Spleen (tissue), 11 donors: Measurements from ENCODE around the gene ECT2. TPM values are rescaled to one million over a fixed set of nuclear protein-coding genes. Genes with fewer than 3 reads are reported as not detected.
A peak's percentile ranks its signal among the peaks of the same experiment; 100 is the strongest.
"Not testable (repeated sequence)": the region's sequence is repeated elsewhere in the genome, so short reads cannot be mapped to it uniquely, and the experiment has no call there.

ENCODE experiments used
- DNase-seq: peaks from one replicate; pipeline ENCODE4 v3.0.0-alpha.2; 2020
- H3K27ac ChIP-seq, 8 donors: fragments of 200-600 bp; sonication (generic) in 7 of 8; 1 replicate in 4 of 8; 2 replicates in 4 of 8; pipeline versions ENCODE4 v1.5.0 to v1.8.0; 2016 to 2021; ENCODE audit warnings: inconsistent platforms in 4 of 8, mild to moderate bottlenecking in 4 of 8, moderate library complexity in 1 of 8
- H3K27me3 ChIP-seq, 7 donors: fragments of 200-600 bp; sonication (generic) in 6 of 7; replicated peaks in 1 of 7; 1 replicate in 4 of 7; 2 replicates in 3 of 7; pipeline versions ENCODE4 v1.5.0 to v1.8.0; 2016 to 2021; ENCODE audit warnings: inconsistent platforms in 3 of 7, mild to moderate bottlenecking in 1 of 7
- H3K36me3 ChIP-seq, 6 donors: fragments of 200-600 bp; sonication (generic) in 5 of 6; 1 replicate in 4 of 6; 2 replicates in 2 of 6; pipeline versions ENCODE4 v1.5.0 to v1.8.0; 2016 to 2021; ENCODE audit warnings: inconsistent platforms in 2 of 6
- H3K4me1 ChIP-seq, 6 donors: fragments of 200-600 bp; sonication (generic) in 5 of 6; 1 replicate in 3 of 6; 2 replicates in 3 of 6; pipeline versions ENCODE4 v1.5.0 to v1.8.0; 2016 to 2021; ENCODE audit warnings: inconsistent platforms in 3 of 6
- H3K4me3 ChIP-seq, 8 donors: fragments of 200-600 bp; sonication (generic) in 7 of 8; 1 replicate in 4 of 8; 2 replicates in 4 of 8; pipeline versions ENCODE4 v1.5.0 to v1.8.0; 2016 to 2021; ENCODE audit warnings: inconsistent platforms in 4 of 8, mild to moderate bottlenecking in 4 of 8, moderate library complexity in 2 of 8
- H3K9me3 ChIP-seq, 8 donors: fragments of 200-600 bp; sonication (generic) in 7 of 8; 1 replicate in 4 of 8; 2 replicates in 4 of 8; pipeline versions ENCODE4 v1.5.0 to v1.8.0; 2016 to 2021; ENCODE audit warnings: inconsistent platforms in 4 of 8
- POLR2A ChIP-seq, 3 donors: fragments of 450-650 bp; IDR thresholded peaks; one replicate each; pipeline ENCODE4 v1.5.1; 2017; ENCODE audit warnings: antibody characterized with exemption in 3 of 3, mild to moderate bottlenecking in 1 of 3
- POLR2AphosphoS5 ChIP-seq, 3 donors: sonication (generic); formaldehyde crosslinking; IDR thresholded peaks; one replicate each; pipeline ENCODE4 v1.5.1; 2017; ENCODE audit warnings: antibody characterized with exemption in 3 of 3
- WGBS, 5 donors: extraction: QIAGEN DNeasy Blood & Tissue Kit in 3 of 5; methylation state at CpG; one replicate each; pipeline versions ENCODE4 v1.1.5 to v1.1.7; 2013 to 2018; 5-methylcytosine and 5-hydroxymethylcytosine counted together
- intact Hi-C: fragments of 100-400 bp; cut with DNase I; formaldehyde crosslinking; loops from one replicate; pipeline ENCODE4 v1.15.0; 2023; ENCODE audit warnings: low total_unique reads
- polyA plus RNA-seq, 3 donors: library from polyadenylated mRNA; stranded (reverse); fragments of 200-250 nt; gene quantifications; one replicate each; pipeline ENCODE4 v1.2.1, GENCODE V29; 2013
- total RNA-seq, 7 donors: library from RNA; depleted of rRNA in 3 of 7; stranded (reverse); fragments of >200 nt in 3 of 7; fragmentation: NEBNext Ultra II Directional in 4 of 7; extraction: Animal tissue kit (Norgen Biotek cat#: 25700) in 4 of 7; gene quantifications; one replicate each; pipeline versions ENCODE4 v1.1.0 to v1.2.1, GENCODE V29; 2016 to 2021
- TF ChIP-seq, protein P1 (sequence below), 11 experiments: fragments of 200-600 bp in 7 of 11; fragments of 450-650 bp in 4 of 11; sonication (generic) in 4 of 11; IDR thresholded peaks in 8 of 11; conservative IDR thresholded peaks in 3 of 11; 1 replicate in 7 of 11; 2 replicates in 4 of 11; pipeline versions ENCODE4 v1.4.0 to v1.8.0; 2016 to 2021; ENCODE audit warnings: antibody characterized with exemption in 11 of 11, inconsistent platforms in 4 of 11, mild to moderate bottlenecking in 1 of 11
- donor health status: healthy with polysubstance abuse.
- donor health status: DM: no; HTN: no; CAD: no; lungs with moderate emphysema.
- donor health status: DM: no; HTN: no; CAD: no.
- donor health status: Bipolar disorder and iron deficiency.
- donor health status: healthy.
- donor health status: DM: no; HTN: no; CAD: no.
- donor health status: DM: yes; HTN: yes; CAD: no.

Gene ECT2
- total and polyA plus RNA-seq, 10 donors = 2.2 to 19.1 (median 9.7) TPM

DNA sequence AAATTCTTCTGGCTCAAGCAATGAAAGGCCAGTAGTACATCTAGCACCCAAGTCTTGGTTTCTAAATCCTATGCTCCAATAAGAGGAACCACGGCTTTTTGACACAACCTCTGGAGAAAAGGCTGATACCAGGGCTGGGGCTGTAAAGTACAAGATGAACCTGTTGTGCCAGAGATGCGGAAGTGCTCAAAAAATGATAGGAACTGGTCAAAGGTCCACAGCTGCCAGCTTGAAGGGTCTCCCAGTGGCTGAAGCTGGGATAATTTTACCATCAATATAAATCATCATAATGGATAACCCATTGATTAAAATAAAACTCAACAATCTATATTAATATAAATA is 39.1 kb upstream of the ECT2 start:
- intact Hi-C loops = no loop called here
- TF ChIP-seq POLR2A (IDR thresholded peaks at IDR 0.05) (no peak), POLR2AphosphoS5 (IDR thresholded peaks at IDR 0.05) (no peak)
- TF ChIP-seq, protein P1, sequence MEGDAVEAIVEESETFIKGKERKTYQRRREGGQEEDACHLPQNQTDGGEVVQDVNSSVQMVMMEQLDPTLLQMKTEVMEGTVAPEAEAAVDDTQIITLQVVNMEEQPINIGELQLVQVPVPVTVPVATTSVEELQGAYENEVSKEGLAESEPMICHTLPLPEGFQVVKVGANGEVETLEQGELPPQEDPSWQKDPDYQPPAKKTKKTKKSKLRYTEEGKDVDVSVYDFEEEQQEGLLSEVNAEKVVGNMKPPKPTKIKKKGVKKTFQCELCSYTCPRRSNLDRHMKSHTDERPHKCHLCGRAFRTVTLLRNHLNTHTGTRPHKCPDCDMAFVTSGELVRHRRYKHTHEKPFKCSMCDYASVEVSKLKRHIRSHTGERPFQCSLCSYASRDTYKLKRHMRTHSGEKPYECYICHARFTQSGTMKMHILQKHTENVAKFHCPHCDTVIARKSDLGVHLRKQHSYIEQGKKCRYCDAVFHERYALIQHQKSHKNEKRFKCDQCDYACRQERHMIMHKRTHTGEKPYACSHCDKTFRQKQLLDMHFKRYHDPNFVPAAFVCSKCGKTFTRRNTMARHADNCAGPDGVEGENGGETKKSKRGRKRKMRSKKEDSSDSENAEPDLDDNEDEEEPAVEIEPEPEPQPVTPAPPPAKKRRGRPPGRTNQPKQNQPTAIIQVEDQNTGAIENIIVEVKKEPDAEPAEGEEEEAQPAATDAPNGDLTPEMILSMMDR (IDR thresholded peaks at IDR 0.05 in 8 of 11, conservative IDR thresholded peaks at IDR 0.05 in 3 of 11) = peak in 1 of 11 experiments; percentile 7
- peak overlapping the region; percentile 58 to 88 (median 84) for H3K27ac ChIP-seq
- 27 to 46% (median 33%) methylated on average over 2 of the region's 2 CpGs for WGBS, 5 donors
- no peaks in the 10 kb centered on the region for H3K27me3 ChIP-seq
- H3K9me3 ChIP-seq = no peaks in the 10 kb centered on the region
- H3K4me1 ChIP-seq = peaks cover 10 to 49% (median 21%) of the 10 kb centered on the region in 6 donors
- peak overlapping the region in 7 of 8 donors; percentile 69 to 92 (median 76) for H3K4me3 ChIP-seq
- H3K36me3 ChIP-seq = no peaks in the 10 kb centered on the region
- DNase-seq = no peak

- TF ChIP-seq, protein P1 (IDR thresholded peaks at IDR 0.05 in 8 of 11, conservative IDR thresholded peaks at IDR 0.05 in 3 of 11) = no peak
- TF ChIP-seq POLR2AphosphoS5 (IDR thresholded peaks at IDR 0.05) (no peak), POLR2A (IDR thresholded peaks at IDR 0.05) (no peak)
- intact Hi-C loops = no loop called here
Observed at GRCh38 chr3:172713316-172713715, 37.2 kb upstream of the ECT2 start.

DNA sequence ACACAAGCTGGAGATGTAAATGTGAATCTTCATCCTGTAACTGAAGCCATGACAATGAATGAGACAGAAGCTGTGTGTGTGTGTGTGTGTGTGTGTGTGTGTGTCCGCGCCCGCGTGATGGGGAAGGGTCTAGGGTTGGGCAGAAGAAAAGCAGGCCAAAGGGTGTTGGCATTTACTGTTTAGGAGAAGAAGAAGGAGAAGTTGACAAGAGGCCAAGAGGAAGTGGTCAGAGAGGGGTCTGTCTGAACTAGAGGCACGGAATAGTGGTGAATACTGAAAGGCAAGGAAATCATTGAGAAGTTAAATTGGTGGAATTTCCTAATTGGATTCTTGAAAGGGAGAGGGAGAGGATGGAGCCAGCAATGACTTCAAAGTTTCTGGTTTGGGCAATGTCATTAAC is 34.0 kb upstream of the ECT2 start:
- peaks cover 0 to 20% (median 4%) of the 10 kb centered on the region in 6 donors for H3K4me1 ChIP-seq
- no peak overlapping the region for H3K27ac ChIP-seq
- peaks cover 0 to 18% (median 10%) of the 10 kb centered on the region in 8 donors for H3K9me3 ChIP-seq
- no peaks in the 10 kb centered on the region for H3K36me3 ChIP-seq
- 14 to 36% (median 25%) methylated on average over 5 of the region's 5 CpGs for WGBS, 5 donors
- H3K27me3 ChIP-seq = peaks cover 0 to 7% (median 0%) of the 10 kb centered on the region in 7 donors
- TF ChIP-seq, protein P1 (IDR thresholded peaks at IDR 0.05 in 8 of 11, conservative IDR thresholded peaks at IDR 0.05 in 3 of 11) = no peak
- TF ChIP-seq POLR2AphosphoS5 (IDR thresholded peaks at IDR 0.05) (no peak), POLR2A (IDR thresholded peaks at IDR 0.05) (no peak)
- no peak overlapping the region for H3K4me3 ChIP-seq
- no peak for DNase-seq
- intact Hi-C loops = no loop called here

More at GRCh38 chr3:172713316-172713715, 37.2 kb upstream of the ECT2 start:
- 81 to 91% (median 88%) methylated on average over 3 of the region's 3 CpGs for WGBS, 5 donors
- H3K27me3 ChIP-seq = peaks cover 0 to under 1% (median 0%) of the 10 kb centered on the region in 7 donors
- H3K9me3 ChIP-seq = peaks cover 0 to 2% (median 0%) of the 10 kb centered on the region in 8 donors
- no peaks in the 10 kb centered on the region for H3K36me3 ChIP-seq
- H3K27ac ChIP-seq = no peak overlapping the region
- DNase-seq = no peak
- no peak overlapping the region for H3K4me3 ChIP-seq
- H3K4me1 ChIP-seq = peaks cover 10 to 47% (median 21%) of the 10 kb centered on the region in 6 donors

- Histone ChIP-seq H3K36me3 (no peaks in the 10 kb centered on the region), H3K9me3 (peaks cover 0 to 18% (median 10%) of the 10 kb centered on the region in 8 donors), H3K4me3 (no peak overlapping the region), H3K27me3 (peaks cover 0 to 7% (median 0%) of the 10 kb centered on the region in 7 donors), H3K27ac (no peak overlapping the region), H3K4me1 (peaks cover 0 to 12% (median 0%) of the 10 kb centered on the region in 6 donors)
- intact Hi-C loops = no loop called here
- 66 to 81% (median 70%) methylated on average over 4 of the region's 4 CpGs for WGBS, 5 donors
- TF ChIP-seq, protein P1 (IDR thresholded peaks at IDR 0.05 in 8 of 11, conservative IDR thresholded peaks at IDR 0.05 in 3 of 11) = peak in 5 of 11 experiments; percentile 9 to 36 (median 12)
- TF ChIP-seq POLR2A (IDR thresholded peaks at IDR 0.05) = no peak
- TF ChIP-seq POLR2AphosphoS5 (IDR thresholded peaks at IDR 0.05) = no peak
- DNase-seq = no peak
Observed at GRCh38 chr3:172717493-172718088, 32.9 kb upstream of the ECT2 start.

GRCh38 chr3:172722536-172723040 is 27.9 kb upstream of the ECT2 start:
- H3K9me3 ChIP-seq = peaks cover 0 to 29% (median 14%) of the 10 kb centered on the region in 8 donors
- H3K4me3 ChIP-seq, H3K27me3 ChIP-seq, intact Hi-C loops, H3K27ac ChIP-seq, H3K4me1 ChIP-seq, H3K36me3 ChIP-seq, DNase-seq: not testable (repeated sequence)
- 83 to 87% (median 84%) methylated on average over 8 of the region's 8 CpGs for WGBS, 5 donors
